ENCODE results near the gene IGSF1.

DNA sequence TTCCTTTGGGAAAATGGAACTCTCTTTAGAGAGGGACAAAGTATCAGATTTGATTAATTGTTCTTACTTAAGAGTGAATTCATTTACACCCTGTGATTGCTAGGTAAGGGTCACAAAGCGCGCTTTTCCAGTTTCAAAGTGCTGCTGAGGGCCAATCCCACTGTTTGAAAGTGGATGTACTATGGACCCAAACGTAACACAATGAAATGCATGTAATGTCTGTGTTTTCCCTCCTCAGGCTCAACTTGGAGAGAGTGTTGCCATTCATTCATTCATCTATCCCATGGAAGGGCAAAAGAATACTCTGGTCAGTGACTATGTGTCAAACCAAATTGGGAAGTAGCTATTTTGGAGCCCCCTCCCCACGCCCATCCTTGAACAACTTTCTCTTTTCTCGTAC is 16.1 kb downstream of the IGSF1 start:
- TF ChIP-seq CTCF (IDR thresholded peaks at IDR 0.05) = no peak
- no peak for TF ChIP-seq POLR2AphosphoS5 (IDR thresholded peaks at IDR 0.05; ENCODE audit: low read depth, low read length)
- no peak for TF ChIP-seq SIN3A (IDR thresholded peaks at IDR 0.05; ENCODE audit: borderline replicate concordance, insufficient read depth, low read depth, low read length)
- TF ChIP-seq, protein P1, sequence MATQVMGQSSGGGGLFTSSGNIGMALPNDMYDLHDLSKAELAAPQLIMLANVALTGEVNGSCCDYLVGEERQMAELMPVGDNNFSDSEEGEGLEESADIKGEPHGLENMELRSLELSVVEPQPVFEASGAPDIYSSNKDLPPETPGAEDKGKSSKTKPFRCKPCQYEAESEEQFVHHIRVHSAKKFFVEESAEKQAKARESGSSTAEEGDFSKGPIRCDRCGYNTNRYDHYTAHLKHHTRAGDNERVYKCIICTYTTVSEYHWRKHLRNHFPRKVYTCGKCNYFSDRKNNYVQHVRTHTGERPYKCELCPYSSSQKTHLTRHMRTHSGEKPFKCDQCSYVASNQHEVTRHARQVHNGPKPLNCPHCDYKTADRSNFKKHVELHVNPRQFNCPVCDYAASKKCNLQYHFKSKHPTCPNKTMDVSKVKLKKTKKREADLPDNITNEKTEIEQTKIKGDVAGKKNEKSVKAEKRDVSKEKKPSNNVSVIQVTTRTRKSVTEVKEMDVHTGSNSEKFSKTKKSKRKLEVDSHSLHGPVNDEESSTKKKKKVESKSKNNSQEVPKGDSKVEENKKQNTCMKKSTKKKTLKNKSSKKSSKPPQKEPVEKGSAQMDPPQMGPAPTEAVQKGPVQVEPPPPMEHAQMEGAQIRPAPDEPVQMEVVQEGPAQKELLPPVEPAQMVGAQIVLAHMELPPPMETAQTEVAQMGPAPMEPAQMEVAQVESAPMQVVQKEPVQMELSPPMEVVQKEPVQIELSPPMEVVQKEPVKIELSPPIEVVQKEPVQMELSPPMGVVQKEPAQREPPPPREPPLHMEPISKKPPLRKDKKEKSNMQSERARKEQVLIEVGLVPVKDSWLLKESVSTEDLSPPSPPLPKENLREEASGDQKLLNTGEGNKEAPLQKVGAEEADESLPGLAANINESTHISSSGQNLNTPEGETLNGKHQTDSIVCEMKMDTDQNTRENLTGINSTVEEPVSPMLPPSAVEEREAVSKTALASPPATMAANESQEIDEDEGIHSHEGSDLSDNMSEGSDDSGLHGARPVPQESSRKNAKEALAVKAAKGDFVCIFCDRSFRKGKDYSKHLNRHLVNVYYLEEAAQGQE (IDR thresholded peaks at IDR 0.05; ENCODE audit: insufficient read depth in 1 of 2, low read depth in 2 of 2, low read length in 1 of 2) = no peak
- TF ChIP-seq TCF7L2 (IDR thresholded peaks at IDR 0.05; ENCODE audit: low read depth, low read length) = no peak

All from Panc1 (cell line).